ENCODE measurements around the gene VTCN1. TPM values are rescaled to one million over a fixed set of nuclear protein-coding genes. Genes with fewer than 3 reads are reported as not detected.

VTCN1 gene
- total and polyA plus RNA-seq, 2 of the 8 experiments (the other 6 are each of a cell fraction or from before 2014, with no cell fraction given) = 0.32 TPM; not detected in 1

- Histone ChIP-seq H4K8ac (ENCODE audit: extremely low read depth, insufficient read depth, low read length) (no peak overlapping the region), H2BK15ac (ENCODE audit: low read length) (no peak overlapping the region), H3K4me3 (ENCODE audit: extremely low read depth in 1 of 4, insufficient read depth in 2 of 4, low read depth in 3 of 4, low read length in 4 of 4) (no peak overlapping the region), H3K4me2 (ENCODE audit: insufficient read depth in 1 of 2, low read depth in 2 of 2, low read length in 2 of 2) (no peak overlapping the region), H3K9me3 (ENCODE audit: insufficient read depth in 2 of 2, low read depth in 1 of 2, low read length in 1 of 2) (no peaks in the 10 kb centered on the region), H4K91ac (replicated peaks; ENCODE audit: insufficient read length, low read length) (no peak overlapping the region), H3K4me1 (replicated peaks in 1 of 4; ENCODE audit: control insufficient read depth in 3 of 4, insufficient read depth in 4 of 4, low read length in 3 of 4) (no peaks in the 10 kb centered on the region), H2BK120ac (replicated peaks; ENCODE audit: low read depth, low read length) (no peak overlapping the region), H3K9ac (replicated peaks in 1 of 4; ENCODE audit: extremely low read depth in 1 of 4, low read depth in 3 of 4, low read length in 3 of 4) (no peak overlapping the region), H2BK20ac (ENCODE audit: low read length) (no peak overlapping the region), H3K18ac (ENCODE audit: extremely low read depth, low read length) (no peak overlapping the region), H3K79me2 (ENCODE audit: control insufficient read depth in 1 of 2, insufficient read depth in 2 of 2, low read length in 2 of 2) (no peaks in the 10 kb centered on the region), H3K27me3 (replicated peaks in 1 of 4; ENCODE audit: control insufficient read depth in 3 of 4, extremely low read depth in 1 of 4, insufficient read depth in 3 of 4, low read length in 3 of 4) (no peaks in the 10 kb centered on the region), H2AFZ (ENCODE audit: low read length) (no peak overlapping the region), H3K79me1 (ENCODE audit: low read depth, low read length) (no peaks in the 10 kb centered on the region), H2BK12ac (ENCODE audit: low read depth, low read length) (no peak overlapping the region), H2AK5ac (ENCODE audit: low read depth, low read length) (no peak overlapping the region), H3K36me3 (ENCODE audit: control insufficient read depth in 2 of 4, insufficient read depth in 4 of 4, low read length in 3 of 4) (peaks cover 7 to 65% (median 28%) of the 10 kb centered on the region in 4 experiments), H4K20me1 (replicated peaks in 1 of 2; ENCODE audit: control insufficient read depth in 1 of 2, insufficient read depth in 2 of 2, low read length in 2 of 2) (peaks cover 0 to 3% of the 10 kb centered on the region in 2 experiments), H3K23me2 (ENCODE audit: low read depth, low read length) (no peaks in the 10 kb centered on the region; the same call in 1 of the 2 replicates), H3K23ac (ENCODE audit: insufficient read length) (no peak overlapping the region), H3K56ac (replicated peaks; ENCODE audit: insufficient read length, low read depth, low read length) (no peak overlapping the region), H3K4ac (replicated peaks; ENCODE audit: insufficient read length, low read depth, low read length) (no peak overlapping the region), H3K14ac (ENCODE audit: insufficient read length) (no peak overlapping the region), H2BK5ac (ENCODE audit: low read depth, low read length) (no peak overlapping the region), H4K5ac (ENCODE audit: insufficient read length, low read depth, low read length) (no peak overlapping the region), H3K27ac (ENCODE audit: low read depth, low read length) (no peak overlapping the region)
- CTCF ChIA-PET (ENCODE audit: partially characterized antibody) = interaction anchor here (1.1 to 1.2 kb wide), 2 partner anchors 38 to 381 kb away, joined by 3 to 5 read pairs; no protein-coding TSS in a partner anchor
- 90% methylated on average over 2 of the region's 2 CpGs; no CpG with 5 or more reads in 1 of the 2 experiments for WGBS, 2 experiments (ENCODE audit: extremely low coverage in 1 of 2, insufficient coverage in 1 of 2, insufficient read length in 1 of 2, insufficient replicate concordance in 2 of 2, low coverage in 1 of 2, low lambda C conversion rate in 2 of 2, missing lambda C conversion rate in 1 of 2)
- DNase-seq (ENCODE audit: low read depth in 1 of 2, low spot score in 2 of 2) (no peak), FAIRE-seq (no peak)
- TF ChIP-seq SIRT6 (IDR thresholded peaks at IDR 0.05; ENCODE audit: low read length) (no peak), MAX (IDR thresholded peaks at IDR 0.05) (no peak), JUND (IDR thresholded peaks at IDR 0.05; ENCODE audit: low read length) (no peak), SIX5 (IDR thresholded peaks at IDR 0.05; ENCODE audit: low read depth, low read length) (no peak), TCF12 (IDR thresholded peaks at IDR 0.05; ENCODE audit: low read depth, low read length) (no peak), TBP (IDR thresholded peaks at IDR 0.05; ENCODE audit: low read depth, low read length) (no peak), JUN (IDR thresholded peaks at IDR 0.05; ENCODE audit: low read depth, low read length) (no peak), TAF1 (IDR thresholded peaks at IDR 0.05; ENCODE audit: low read depth, low read length) (no peak)
- POLR2A ChIA-PET (ENCODE audit: partially characterized antibody) = interaction anchor here (0.6 to 1.5 kb wide), 5 partner anchors 10 to 42 kb away, joined by 3 to 5 read pairs (median 5); no protein-coding TSS in a partner anchor
Measured at GRCh38 chr1:117106478-117106877, 104.2 kb downstream of the VTCN1 start.

All from H1 (cell line).